H1 (cell line): ENCODE data around the gene DRD1. TPM values are rescaled to one million over a fixed set of nuclear protein-coding genes. Genes with fewer than 3 reads are reported as not detected.

Experiments
- CBX8 ChIP-seq: fragments of 300-800, 300-1000 bp; sonication (generic); IDR thresholded peaks from 2 replicates; pipeline ENCODE4 v1.7.1; 2016; ENCODE audit warnings: low read depth, low read length, borderline replicate concordance
- polyA plus RNA-seq, 7 experiments: library from polyadenylated mRNA; depleted of rRNA in 3 of 7; stranded (reverse) in 5 of 7; unstranded in 2 of 7; fragments of >200 nt in 5 of 7; fragments of 200-250 nt in 2 of 7; gene quantifications; 1 replicate in 5 of 7; 2 replicates in 1 of 7; 4 replicates in 1 of 7; pipeline versions ENCODE4 v1.2.1 to v1.2.3, GENCODE V29; 2011 to 2013; ENCODE audit warnings: missing spikeins in 2 of 7, mixed read lengths in 2 of 7
- total RNA-seq: library from RNA; stranded (reverse); fragmentation: NEBNext Ultra II Directional; extraction: Animal tissue kit (Norgen Biotek cat#: 25700); gene quantifications from 2 replicates; pipeline ENCODE4 v1.2.1, GENCODE V29; 2021

Gene DRD1
- total and polyA plus RNA-seq, 2 of the 8 experiments (the other 6 are each of a cell fraction or from before 2014, with no cell fraction given), result 0.03 to 0.19 TPM

DNA sequence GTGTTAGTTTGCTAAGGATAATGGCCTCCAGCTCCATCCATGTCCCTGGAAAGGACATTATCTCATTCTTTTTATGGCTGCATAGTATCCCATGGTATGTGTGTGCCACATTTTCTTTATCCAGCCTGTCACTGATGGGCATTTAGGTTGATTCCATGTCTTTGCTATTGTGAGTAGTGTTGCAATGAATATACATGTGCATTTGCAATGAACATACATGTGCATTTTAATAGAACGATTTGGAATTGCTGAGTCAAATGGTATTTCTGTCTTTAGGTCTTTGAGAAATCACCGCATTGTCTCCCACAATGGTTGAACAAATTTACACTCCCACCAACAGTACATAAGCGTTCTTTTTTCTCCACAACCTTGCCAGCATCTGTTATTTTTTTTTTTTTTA is 37.7 kb downstream of the DRD1 start (continued):
- TF ChIP-seq CBX8, result no peak
